ENCODE results near the gene FOXC1.

The FOXC1 gene

GRCh38 chr6:1601158-1602048 lies 8.3 kb upstream of the FOXC1 start:
- H3K27me3 ChIP-seq (ENCODE audit: insufficient read depth, low read depth, severe bottlenecking) = peaks cover 45% of the 10 kb centered on the region
- DNase-seq = peak; percentile 14
- no peak for TF ChIP-seq CTCF (IDR thresholded peaks at IDR 0.05; ENCODE audit: low read depth, low read length)
- no peaks in the 10 kb centered on the region for H3K9me3 ChIP-seq (ENCODE audit: severe bottlenecking)
- H3K36me3 ChIP-seq = no peaks in the 10 kb centered on the region
- no peak overlapping the region for H3K27ac ChIP-seq
- H3K4me3 ChIP-seq (ENCODE audit: low read depth, low read length) = no peak overlapping the region

- Histone ChIP-seq H3K4me3 (ENCODE audit: low read depth, low read length) (no peak overlapping the region), H3K27ac (no peak overlapping the region), H3K36me3 (no peaks in the 10 kb centered on the region), H3K9me3 (ENCODE audit: severe bottlenecking) (no peaks in the 10 kb centered on the region), H3K27me3 (ENCODE audit: insufficient read depth, low read depth, severe bottlenecking) (peaks cover 53% of the 10 kb centered on the region)
- no peak for TF ChIP-seq CTCF (IDR thresholded peaks at IDR 0.05; ENCODE audit: low read depth, low read length)
- DNase-seq = no peak
Measured at GRCh38 chr6:1602049-1602713, 7.5 kb upstream of the FOXC1 start.

- Histone ChIP-seq H3K27me3 (ENCODE audit: insufficient read depth, low read depth, severe bottlenecking) (peaks cover 68% of the 10 kb centered on the region), H3K9me3 (ENCODE audit: severe bottlenecking) (no peaks in the 10 kb centered on the region), H3K36me3 (no peaks in the 10 kb centered on the region), H3K4me3 (ENCODE audit: low read depth, low read length) (no peak overlapping the region; the same call in 1 of the 2 replicates), H3K27ac (no peak overlapping the region)
- TF ChIP-seq CTCF (IDR thresholded peaks at IDR 0.05; ENCODE audit: low read depth, low read length) = no peak
- no peak for DNase-seq
Measured at GRCh38 chr6:1603708-1604107, 6.0 kb upstream of the FOXC1 start.

- peak overlapping the region; percentile 27 for H3K4me3 ChIP-seq (ENCODE audit: low read depth, low read length)
- no peaks in the 10 kb centered on the region for H3K36me3 ChIP-seq
- H3K27me3 ChIP-seq (ENCODE audit: insufficient read depth, low read depth, severe bottlenecking) = peaks cover 75% of the 10 kb centered on the region
- TF ChIP-seq CTCF (IDR thresholded peaks at IDR 0.05; ENCODE audit: low read depth, low read length) = peak; percentile 99
- DNase-seq = peak; percentile 79
- no peaks in the 10 kb centered on the region for H3K9me3 ChIP-seq (ENCODE audit: severe bottlenecking)
- H3K27ac ChIP-seq = no peak overlapping the region
Measured at GRCh38 chr6:1604158-1605003, 5.3 kb upstream of the FOXC1 start.

GRCh38 chr6:1605004-1605892 lies 4.5 kb upstream of the FOXC1 start:
- Histone ChIP-seq H3K36me3 (no peaks in the 10 kb centered on the region), H3K27me3 (ENCODE audit: insufficient read depth, low read depth, severe bottlenecking) (peaks cover 78% of the 10 kb centered on the region), H3K27ac (no peak overlapping the region), H3K9me3 (ENCODE audit: severe bottlenecking) (no peaks in the 10 kb centered on the region), H3K4me3 (ENCODE audit: low read depth, low read length) (peak overlapping the region; percentile 27)
- DNase-seq = peak; percentile 23
- TF ChIP-seq CTCF (IDR thresholded peaks at IDR 0.05; ENCODE audit: low read depth, low read length) = no peak
